Right ventricle myocardium inferior (tissue), 1 donor: ENCODE data around the gene CREB3L2. TPM values are rescaled to one million over a fixed set of nuclear protein-coding genes. Genes with fewer than 3 reads are reported as not detected.

ENCODE experiments used
- ATAC-seq: fragments of 200-7000 bp; cut with Tn5 transposase; one replicate; pipeline ENCODE4 v1.9.1; 2020; ENCODE audit warnings: mild to moderate bottlenecking, moderate library complexity
- DNase-seq: peaks from one replicate; pipeline ENCODE4 v3.0.0; 2021; ENCODE audit errors: missing footprints
- intact Hi-C: fragments of 100-400 bp; cut with DNase I; formaldehyde crosslinking; loops from one replicate; pipeline ENCODE4 v1.11.0; 2022
- total RNA-seq: library from RNA; stranded (reverse); fragmentation: NEBNext Ultra II Directional; extraction: Animal tissue kit (Norgen Biotek cat#: 25700); gene quantifications from one replicate; pipeline ENCODE4 v1.2.1, GENCODE V29; 2021
- donor health status: DM: no; HTN: yes; CAD: no; lungs with severe emphysema.

CREB3L2 gene
- total RNA-seq, 1 donor from 2014 or later, result 19.3 TPM

DNA sequence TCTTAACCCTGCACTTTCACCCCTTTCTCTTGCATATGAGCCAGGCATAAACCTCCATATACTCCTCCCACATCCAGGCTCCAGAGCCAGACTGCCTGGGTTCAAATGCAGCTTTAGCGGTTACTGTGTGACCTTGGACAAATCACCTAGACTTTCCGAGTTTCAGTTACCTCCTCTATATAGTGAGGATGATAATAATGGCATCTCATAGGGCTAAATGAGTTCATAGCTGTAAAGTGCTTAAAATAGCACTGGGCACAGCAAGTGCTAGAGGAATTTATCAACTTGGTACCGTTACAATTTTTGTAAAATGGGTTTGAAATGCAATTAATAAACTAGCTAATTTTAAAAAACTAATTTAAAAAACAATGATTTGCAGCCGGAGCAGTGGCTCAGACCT is 101.7 kb downstream of the CREB3L2 start:
- no peak for DNase-seq
- peak; percentile 51 for ATAC-seq
- intact Hi-C loops, result no loop called here

DNA sequence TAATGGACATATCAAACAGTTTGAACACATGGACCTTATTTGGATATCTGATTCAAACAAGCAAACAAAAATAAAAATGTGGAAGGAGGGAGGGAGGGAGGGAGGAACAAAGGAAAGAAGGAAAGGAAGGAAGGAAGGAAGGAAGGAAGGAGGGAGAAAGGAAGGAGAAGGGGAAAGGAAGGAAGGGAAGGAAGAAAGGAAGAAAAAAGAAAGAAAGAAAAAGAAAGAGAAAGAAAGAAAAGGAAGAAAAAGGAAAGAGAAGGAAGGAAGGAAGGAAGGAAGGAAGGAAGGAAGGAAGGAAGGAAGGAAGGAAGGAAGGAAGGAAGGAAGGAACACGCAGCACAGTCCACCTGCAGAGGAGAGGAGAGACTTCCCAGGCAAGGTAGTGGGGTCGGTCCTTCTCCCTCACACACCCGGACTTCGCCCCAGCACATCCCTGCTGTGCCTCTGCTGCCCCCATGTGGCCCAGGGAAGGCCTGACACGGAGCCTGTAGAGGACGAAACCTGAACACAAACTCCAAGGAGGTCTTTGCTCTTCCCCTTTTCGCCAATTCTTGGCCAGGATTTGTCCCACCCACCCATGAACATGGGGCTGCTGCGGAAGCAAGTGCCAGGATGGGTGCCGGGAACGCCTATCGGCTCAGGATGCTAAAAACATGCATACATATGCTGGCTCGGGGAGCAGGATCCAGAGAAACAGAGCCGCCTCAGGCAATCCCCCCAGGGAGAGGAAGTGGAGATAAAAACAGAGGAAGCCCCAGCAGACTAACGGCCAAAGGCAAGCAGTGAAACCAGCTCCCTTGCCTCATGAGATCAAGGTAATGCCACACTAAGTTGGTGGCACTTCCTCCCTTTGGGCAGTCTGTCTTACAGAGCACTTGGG is 102.8 kb downstream of the CREB3L2 start:
- ATAC-seq (peak; percentile 93), DNase-seq (peak; percentile 88)
- intact Hi-C loops, result loop anchor here (1.0 to 2.0 kb wide), 3 partner anchors 32 to 243 kb away; no protein-coding TSS in a partner anchor

DNA sequence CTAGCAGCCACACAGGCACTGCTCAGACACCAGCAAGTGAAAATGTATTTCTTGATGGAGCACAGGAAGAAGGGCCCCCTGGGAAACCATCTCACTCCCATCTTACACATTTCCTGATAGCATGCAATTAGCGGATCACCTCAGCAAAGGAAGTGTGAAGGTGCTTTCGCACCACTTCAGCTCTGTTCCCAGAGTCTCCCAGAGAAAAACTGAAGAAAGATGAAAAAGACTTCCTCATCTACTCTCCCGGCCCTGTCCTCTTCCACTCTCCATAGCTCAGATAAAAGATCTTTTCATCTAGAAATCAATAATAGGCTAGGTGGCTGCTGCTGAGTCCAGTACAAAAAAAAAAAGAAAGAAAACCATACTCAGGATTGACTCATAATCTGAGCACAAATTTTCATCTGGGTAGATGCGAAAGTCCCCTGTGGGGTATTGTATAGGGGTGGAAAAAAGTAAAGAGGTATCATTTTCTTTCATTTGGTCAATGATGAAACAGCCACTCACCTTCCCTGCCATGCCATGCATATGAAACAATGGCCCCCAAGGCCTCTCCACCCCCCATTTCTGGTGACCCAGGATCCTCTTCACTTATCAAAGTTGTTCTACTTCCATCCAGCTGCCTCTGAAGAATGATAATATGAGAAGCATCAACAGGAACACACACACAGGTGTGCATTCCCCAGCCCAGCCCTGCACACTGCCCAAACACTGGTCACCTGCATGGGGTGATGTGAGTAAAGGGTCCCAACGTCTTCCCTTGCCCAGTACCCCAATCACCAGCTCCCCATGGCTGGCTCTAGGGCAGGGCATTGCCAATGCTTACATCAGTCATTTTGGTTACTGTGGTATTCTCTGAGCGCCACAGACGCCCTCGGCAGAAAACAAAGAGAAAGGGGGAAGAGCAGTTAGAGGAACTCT is 106.3 kb downstream of the CREB3L2 start:
- intact Hi-C loops, result no loop called here
- no peak for DNase-seq
- no peak for ATAC-seq

DNA sequence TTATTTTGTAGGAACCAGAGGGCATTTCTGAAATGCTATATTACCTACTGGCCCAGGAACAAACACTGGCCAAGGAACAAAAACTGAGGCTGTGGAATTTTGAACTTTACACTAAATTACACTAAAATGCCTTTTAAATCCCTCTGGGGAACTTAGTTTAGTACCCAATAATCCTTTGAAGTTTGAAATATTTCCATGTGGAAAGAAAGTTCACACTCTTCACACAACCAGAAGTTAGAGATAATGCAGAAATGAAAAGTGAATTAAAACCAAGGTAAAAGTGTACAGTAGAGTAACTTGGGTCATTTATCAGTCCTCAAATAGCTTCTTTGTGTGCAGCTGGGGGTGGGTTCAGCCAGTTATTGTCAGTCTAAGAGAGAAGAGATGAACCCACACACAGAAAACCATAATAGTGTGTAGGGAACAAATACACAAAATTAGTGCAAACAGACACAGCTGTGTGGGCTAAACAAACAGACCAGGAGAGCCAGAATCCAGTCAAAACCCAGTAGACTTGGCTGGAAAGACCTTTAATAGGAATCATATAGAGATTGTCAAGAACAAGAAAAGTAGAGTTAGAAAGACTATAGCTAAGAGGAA is 108.6 kb downstream of the CREB3L2 start:
- intact Hi-C loops, result no loop called here
- ATAC-seq (no peak), DNase-seq (no peak)

DNA sequence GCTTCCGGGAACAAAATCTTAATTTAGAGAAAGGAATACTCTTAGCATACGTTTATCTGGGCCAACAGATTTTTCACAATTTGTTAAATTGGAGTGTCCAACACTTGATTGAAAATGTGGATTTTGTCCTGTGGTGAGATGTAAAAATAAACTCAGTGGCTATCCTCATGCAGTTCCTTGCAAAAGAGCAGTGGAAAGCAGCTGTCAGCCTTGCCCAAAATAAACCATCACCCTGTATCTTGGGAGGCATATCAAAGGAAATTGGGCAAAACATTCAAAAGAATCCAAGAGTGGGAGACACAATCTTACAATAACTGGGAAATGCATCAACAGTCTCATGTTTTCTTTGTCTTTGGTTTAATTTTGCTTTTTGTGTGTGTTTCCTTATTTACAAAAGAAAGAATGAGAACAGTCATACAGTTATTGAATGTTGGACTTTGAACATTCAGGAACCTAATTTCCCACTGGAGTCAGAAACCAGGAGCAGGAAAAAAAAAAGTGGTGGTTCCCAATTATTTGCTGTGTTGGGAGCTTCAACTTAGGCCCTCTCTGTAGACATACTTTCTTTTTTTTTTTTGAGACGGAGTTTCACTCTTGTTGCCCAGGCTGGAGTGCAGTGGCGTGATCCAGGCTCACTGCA is 110.8 kb downstream of the CREB3L2 start:
- ATAC-seq (no peak), DNase-seq (no peak)
- intact Hi-C loops, result no loop called here

DNA sequence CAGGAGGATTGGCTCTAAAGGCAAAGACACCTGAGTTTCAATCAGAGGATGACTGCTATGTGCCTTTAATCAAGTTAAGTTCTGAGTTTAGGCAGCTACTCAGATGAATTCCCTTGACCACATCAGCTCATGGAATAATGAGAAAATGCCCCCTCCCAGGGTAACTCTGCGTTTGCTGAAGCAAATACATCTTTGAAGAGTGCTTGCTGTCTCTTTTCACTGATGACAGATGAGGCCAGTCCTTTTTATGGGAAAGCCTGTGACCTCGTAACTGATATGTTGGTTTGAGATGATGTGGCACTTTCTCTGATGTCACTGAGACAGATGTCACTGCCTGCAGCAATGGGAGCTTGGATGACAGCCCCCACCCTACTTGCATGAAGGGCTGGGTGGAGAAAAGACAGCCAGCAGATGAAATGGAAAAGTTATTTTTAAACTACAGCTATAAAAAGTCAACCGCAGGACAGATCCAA is 111.4 kb downstream of the CREB3L2 start:
- ATAC-seq (peak; percentile 67), DNase-seq (no peak)
- intact Hi-C loops, result no loop called here

DNA sequence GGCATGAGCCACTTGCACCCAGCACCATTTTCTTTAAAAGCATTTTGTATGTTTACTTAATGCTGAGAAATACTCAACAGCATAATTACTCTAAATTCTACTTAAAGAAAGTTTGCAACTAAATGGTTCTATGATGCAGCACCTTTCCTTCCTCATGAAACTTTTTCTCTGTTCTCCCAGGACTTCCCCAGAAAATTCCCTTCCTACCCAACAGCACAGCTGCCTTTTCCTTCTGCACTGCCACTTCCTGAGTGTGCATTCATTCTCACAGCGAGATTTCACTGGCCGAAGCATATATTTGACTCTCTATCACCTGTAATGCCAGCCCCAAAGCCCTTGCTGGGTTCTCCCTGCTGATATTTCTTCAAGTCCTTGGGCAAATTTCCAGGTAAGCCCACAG is 113.6 kb downstream of the CREB3L2 start:
- no peak for ATAC-seq
- no peak for DNase-seq
- intact Hi-C loops, result no loop called here

DNA sequence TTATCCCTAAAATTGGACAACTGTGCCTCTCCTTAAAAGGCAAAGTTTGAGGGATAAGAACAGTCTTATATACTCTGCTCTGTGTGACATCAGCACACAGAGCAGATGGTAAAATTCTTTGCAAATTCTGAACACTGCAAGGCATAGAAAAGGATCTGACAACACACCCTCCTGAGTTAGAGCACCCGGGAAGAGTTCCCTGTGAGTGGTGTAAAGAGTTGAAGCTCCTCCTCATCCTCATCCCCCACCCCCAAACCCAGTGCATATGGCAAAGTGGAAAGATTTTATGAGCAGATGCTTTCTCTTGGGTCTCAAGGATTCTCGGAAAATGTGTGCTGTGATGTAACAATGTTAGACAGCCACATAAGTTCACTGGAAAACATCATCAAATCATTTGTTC is 115.1 kb downstream of the CREB3L2 start:
- DNase-seq, result no peak
- intact Hi-C loops, result no loop called here
- ATAC-seq, result no peak

DNA sequence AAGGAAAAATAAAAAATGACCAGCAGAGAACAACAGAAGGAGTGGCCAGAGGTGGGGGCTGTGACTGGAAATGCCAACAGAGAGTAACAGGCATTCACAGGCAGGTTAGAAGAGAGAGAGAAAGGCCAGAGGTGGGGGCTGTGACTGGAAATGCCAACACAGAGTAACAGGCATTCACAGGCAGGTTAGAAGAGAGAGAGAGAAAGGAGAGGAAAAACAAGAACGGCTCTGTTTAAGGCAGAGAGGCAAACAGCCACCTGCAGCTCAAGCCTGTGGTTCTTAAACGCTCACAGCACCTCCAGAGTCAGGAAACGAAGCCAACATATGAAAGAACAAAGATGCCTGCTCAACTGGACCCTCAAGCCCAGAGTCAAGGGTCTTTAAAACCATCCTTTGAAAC is 115.6 kb downstream of the CREB3L2 start:
- intact Hi-C loops, result no loop called here
- ATAC-seq (no peak), DNase-seq (no peak)

DNA sequence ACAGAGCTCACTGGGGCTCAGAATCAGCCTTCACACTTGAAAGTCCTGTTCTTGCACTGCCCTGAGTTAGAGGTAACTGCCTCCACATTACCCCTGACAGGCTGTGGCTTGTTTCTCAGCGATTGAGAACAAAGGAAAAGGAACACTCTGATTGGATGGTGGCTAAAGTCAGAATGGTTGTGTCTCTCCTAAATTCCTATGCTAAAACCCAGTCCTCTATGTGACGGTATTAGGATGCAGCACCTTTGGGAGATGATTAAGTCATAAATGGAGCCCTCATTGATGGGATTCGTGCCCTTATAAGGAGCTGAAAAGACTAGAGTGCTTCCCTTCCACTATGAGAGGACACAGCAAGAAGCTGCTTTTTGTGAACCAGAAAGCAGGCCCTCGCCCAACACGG is 116.2 kb downstream of the CREB3L2 start:
- intact Hi-C loops, result no loop called here
- DNase-seq (no peak), ATAC-seq (no peak)

DNA sequence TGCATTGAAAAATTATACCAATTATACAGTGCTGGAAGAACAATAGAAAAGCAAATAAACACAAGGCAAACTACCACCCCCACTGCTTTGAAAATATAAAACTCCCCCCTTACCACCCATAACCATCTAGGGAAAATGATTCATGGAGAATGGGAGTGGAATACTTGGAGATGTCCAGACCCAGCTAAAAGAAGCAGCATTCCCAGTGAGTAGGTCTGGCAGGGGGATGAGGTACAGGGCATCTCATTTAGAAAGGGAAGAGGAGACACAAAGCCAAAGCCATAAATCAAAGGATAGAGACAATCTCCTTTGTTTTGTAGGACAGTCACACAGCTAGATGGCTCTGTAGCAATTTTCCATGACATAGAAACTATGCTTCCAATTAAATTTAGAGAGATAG is 119.1 kb downstream of the CREB3L2 start:
- DNase-seq, result no peak
- ATAC-seq, result no peak
- intact Hi-C loops, result no loop called here

DNA sequence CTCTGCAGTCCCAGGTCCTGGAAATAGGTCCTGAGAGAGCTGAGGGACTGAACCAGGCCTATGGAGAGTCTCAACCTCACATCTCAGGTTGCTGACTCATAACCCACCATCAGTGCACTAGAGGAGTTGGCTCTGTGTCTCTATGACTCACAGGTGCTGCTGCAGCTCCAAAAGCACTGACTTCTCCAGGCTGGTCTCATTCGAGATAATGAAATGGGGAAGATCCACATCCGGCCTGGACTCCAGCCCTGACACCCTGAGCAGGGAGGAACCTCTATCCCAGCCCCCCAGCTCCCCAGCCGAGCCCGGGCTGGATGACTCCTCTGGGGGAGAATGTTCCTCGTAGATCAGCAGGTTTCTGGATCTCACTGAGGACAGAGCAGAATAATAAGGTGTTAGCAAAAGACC is 119.6 kb downstream of the CREB3L2 start:
- ATAC-seq (no peak), DNase-seq (no peak)
- intact Hi-C loops, result no loop called here

DNA sequence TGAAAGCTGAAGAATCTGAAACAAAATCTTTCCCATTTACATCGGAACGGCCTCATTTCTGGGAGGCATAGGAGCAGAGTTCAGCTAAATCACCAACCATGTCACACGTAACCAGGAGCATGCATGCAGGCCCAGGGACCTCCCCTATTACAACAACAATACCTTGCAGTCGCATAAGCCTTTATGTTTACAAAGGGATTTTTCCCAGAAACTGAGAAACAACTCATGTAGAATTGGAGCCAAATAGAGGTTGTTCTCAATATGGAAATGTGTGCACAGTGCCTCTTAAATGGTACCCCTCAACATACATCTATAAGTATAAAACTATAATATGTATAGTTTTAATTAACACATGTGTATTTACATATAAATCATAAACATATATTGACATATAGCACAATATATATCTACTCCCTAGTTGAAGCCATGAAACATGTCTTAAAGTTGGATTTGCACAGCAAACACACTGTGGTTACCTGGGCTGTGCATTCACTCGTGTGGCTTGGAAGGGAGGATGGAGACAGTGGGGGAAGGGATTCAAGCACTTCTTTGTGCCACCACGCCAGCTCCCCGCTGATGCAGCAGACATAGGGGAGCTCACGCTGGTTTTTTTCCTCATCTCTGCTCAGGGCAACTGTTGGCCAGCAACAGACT is 120.2 kb downstream of the CREB3L2 start:
- DNase-seq, result no peak
- ATAC-seq, result no peak
- intact Hi-C loops, result no loop called here

DNA sequence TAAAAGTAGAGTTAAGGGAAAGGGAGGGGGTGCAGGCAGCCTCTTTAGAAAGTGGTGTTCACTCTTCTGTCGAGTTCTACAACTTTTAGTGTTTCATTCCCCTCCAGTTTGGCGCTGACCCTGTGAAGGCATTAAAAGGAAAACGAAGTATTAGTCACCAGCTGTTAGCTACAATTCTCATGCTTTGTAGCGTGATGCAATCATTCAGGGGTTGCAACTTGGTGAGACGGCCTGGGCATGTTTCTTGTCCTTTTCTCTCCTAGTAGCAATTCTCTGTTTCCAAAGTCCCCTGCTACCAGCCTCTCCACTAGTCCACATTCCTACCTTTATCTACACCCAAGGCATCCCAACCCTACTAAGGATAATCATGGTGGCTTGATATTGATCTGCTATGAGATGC is 121.5 kb downstream of the CREB3L2 start:
- no peak for ATAC-seq

DNA sequence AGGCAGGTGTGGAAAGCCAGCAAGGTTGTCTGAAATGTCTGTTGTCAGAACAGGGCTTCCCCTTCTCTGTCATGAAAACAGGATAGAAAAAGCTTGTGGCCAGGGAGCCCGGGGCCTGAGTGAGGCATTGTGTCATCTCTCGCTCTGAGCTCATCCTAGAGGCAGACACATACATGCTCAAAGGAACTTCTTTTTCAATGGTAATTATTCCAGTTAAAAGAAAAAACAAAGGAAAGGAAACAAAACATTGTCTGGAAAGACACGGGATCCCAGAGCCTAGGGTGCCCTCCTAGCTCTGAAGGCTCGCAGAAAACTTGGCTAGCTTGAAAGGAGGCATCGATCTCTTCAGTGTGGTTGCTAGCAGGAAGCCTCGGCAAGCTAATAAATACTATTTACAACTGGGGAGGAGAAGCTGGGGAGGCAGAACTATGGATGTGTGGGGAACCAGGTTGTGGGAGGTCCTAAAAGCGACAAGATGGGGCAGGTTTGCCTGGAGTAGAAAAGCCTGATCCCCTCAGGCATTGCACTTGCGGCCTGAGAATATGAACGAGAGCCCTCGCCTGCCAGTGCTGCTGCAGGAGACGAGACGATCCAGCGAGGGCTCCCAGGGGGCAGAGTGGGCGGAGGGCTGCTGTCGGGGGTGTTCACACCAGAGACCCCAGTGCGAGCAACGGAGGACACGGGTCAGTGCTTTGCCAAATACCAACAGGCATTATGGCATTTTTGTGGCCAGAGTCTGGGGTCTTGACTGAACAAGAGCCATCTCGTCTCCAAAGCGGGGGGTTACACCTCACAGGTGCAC is 122.3 kb downstream of the CREB3L2 start:
- intact Hi-C loops, result no loop called here
- no peak for ATAC-seq
- DNase-seq, result no peak

More for the DNA sequence above, 121.5 kb downstream of the CREB3L2 start:
- no peak for DNase-seq
- intact Hi-C loops, result no loop called here

DNA sequence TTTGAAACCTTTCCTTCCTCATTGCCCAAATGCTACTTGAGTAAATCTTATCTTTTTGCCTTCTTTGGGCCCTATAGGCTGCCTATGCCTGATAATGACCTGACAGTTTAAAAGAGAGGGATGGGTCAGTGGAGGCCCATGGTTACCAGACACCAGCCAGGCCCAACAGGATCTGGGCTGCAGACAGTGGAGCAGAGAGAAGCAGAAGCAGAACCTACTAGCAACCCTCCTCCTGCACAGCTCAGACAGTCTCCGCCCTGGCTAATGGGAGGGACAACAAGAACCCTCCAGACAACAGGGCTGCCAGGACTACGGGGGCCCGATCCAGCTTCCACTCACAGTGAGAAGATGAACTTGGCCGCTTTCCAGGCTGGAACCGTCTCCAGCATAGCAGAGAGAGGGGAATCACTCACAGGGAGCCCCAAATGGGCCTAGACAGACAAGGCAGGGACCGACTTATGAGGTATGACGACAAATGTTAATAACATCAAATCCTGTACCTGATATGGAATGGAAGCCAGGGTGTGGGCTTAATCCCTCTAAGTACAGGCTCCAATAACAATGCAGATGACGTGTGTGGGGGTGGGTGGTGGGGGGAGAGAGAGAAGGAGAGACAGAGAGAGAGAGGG is 123.4 kb downstream of the CREB3L2 start:
- intact Hi-C loops, result no loop called here
- peak; percentile 88 for ATAC-seq

DNA sequence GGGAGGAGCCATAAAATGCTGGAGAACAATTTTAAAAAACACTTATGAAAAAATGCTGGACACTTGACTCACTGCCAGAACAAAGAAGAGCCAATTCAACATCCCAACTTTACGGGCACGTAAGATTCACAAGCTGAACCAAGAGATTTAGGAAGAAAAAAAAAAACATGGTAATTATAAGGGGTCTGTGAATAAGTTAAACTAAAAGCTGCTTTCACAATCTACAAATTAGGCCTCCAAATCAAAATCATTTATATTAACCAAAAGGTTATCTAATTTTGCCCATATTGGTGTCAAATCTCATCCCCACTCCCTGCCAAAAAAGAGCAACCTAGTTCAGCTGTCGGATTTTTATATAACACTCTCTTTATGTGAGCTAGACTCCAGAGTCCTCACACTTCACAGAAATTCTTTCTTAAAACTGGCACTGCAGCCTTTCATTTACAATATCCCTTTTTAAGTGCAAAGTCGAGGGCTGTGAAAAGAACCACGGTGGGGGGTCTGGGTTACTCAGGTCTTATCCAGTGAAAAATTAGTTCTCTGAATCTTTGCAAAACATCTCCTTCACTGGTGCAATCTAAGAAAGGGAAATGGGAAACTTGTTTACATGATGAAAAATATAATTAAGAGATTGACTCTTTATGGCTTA is 124.7 kb downstream of the CREB3L2 start:
- ATAC-seq, result no peak
- intact Hi-C loops, result no loop called here
- no peak for DNase-seq

More for the DNA sequence above, 123.4 kb downstream of the CREB3L2 start:
- peak; percentile 89 for DNase-seq
